HG03520 (cell line): ENCODE results near the gene BACH1.

Experiments used
- ATAC-seq: cut with Tn5 transposase; IDR thresholded peaks from one replicate; pipeline ENCODE4 v1.9.1; 2021; ENCODE audit warnings: mild to moderate bottlenecking, moderate library complexity; ENCODE audit not compliant: unreplicated experiment

Gene BACH1

GRCh38 chr21:29313662-29314408 lies 15.1 kb downstream of the BACH1 start:
- no peak for ATAC-seq

DNA sequence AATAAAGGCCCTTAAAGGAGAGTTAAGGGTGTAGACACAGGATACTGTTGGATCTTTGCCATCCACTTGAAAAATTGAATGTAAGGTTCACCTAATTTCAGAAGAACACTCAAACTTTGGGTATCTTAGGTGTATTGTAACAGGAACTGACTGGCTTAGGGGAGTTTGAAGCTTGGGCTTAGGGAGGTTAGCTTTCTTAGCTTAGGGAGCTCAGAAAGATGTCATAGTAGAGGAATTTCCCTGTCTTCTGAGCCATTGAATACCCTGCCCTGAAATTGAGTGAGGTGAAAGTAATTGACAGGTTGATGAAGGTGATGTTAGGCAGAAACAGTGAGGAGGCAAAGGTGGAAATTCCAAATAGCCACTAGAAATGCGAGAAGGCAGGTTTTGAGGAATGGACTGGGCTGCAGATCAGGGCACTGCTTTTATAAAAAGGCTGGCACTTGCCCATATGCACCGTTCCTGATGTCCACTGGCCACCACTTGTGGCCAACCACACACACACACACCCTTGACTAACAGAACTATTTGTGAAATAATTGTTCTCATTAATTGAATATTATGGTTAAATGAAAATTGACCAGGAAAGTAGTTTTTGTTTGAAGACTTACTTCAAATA lies 16.5 kb downstream of the BACH1 start:
- no peak for ATAC-seq

- ATAC-seq, result no peak
These were observed 17.5 kb downstream of the BACH1 start for GRCh38 chr21:29316029-29316742.

GRCh38 chr21:29316806-29317205 lies 18.1 kb downstream of the BACH1 start:
- no peak for ATAC-seq

GRCh38 chr21:29318354-29318753 lies 19.6 kb downstream of the BACH1 start:
- ATAC-seq, result no peak

DNA sequence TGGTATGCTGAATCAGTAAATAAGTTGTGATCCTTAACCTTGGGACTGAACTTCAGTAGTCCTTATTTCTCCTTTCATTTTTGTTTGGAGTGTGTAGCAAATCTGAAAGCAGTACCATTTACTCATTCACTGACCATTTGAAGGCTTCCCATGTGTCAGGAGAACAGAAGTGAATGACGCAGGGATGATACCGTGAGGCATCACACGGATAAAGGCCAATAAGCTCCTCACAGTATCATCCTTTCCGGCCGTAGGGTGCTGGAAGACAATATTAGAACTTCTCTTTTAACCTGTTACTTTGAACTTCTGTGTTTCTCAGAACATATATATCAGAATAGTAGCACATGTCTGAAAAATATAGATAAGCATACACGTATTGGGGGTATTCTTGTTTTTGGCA lies 21.3 kb downstream of the BACH1 start:
- no peak for ATAC-seq

DNA sequence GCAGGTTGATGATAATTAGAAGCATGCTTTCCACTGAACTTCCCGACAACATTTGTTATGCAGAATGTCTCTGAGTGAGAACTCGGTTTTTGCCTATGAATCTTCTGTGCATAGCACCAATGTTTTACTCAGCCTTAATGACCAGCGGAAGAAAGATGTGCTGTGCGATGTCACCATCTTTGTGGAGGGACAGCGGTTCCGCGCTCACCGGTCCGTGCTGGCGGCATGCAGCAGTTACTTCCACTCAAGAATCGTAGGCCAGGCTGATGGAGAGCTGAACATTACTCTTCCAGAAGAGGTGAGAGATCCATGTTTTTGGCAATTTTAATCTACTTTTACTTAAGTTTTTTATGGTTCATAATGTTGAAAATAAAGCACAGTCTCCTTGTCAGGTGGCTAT lies 22.5 kb downstream of the BACH1 start:
- no peak for ATAC-seq

- ATAC-seq, result no peak
These were observed 23.5 kb downstream of the BACH1 start for GRCh38 chr21:29321932-29322928.

DNA sequence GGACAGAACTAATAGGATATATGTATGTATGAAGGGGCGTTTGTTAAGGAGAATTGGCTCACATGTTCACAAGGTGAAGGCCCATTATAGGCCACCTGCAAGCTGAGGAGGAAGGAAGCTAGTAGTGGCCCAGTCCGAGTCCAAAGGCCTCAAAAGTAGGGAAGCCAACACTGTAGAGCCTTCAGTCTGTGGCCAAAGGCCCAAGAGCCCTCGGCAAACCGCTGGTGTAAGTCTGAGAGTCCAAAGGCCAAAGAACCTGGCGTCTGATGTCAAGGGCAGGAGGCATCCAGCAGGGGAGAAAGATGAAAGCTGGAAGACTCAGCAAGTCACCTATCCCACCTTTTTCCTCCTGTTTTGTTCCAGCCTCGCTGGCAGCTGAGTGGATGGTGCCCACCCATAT lies 24.5 kb downstream of the BACH1 start:
- ATAC-seq, result no peak

- ATAC-seq, result no peak
These were observed 28.3 kb downstream of the BACH1 start for GRCh38 chr21:29326914-29327554.

DNA sequence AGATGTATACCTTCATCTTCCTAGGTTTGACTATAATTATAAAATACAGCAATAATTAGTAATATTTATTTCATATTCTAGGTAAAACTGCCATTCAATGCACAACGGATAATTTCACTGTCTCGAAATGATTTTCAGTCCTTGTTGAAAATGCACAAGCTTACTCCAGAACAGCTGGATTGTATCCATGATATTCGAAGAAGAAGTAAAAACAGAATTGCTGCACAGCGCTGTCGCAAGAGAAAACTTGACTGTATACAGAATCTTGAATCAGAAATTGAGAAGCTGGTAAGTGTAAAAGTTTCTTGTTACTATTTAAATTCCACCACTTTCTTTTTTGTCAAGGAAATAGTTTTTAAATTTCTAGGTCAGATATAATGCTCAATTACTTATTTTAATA lies 30.7 kb downstream of the BACH1 start:
- ATAC-seq, result no peak

DNA sequence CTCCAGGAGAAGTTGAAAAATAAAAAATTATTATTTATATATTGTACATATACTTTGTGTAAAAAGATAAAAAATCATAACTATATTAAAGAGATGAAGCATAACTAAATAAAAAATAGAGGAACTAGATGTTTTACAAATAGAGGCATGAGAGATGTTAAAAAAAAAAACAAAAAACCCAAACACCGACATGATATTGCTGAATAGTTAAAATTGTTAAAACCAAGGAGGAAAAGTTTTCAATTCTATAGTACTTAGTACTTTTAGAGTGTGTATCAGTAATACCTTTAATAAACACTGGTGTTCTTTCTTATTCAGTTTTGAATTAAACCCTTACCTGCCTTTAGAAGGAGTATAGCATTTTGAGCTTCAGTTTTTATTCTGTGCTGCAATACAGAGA lies 32.1 kb downstream of the BACH1 start:
- no peak for ATAC-seq

DNA sequence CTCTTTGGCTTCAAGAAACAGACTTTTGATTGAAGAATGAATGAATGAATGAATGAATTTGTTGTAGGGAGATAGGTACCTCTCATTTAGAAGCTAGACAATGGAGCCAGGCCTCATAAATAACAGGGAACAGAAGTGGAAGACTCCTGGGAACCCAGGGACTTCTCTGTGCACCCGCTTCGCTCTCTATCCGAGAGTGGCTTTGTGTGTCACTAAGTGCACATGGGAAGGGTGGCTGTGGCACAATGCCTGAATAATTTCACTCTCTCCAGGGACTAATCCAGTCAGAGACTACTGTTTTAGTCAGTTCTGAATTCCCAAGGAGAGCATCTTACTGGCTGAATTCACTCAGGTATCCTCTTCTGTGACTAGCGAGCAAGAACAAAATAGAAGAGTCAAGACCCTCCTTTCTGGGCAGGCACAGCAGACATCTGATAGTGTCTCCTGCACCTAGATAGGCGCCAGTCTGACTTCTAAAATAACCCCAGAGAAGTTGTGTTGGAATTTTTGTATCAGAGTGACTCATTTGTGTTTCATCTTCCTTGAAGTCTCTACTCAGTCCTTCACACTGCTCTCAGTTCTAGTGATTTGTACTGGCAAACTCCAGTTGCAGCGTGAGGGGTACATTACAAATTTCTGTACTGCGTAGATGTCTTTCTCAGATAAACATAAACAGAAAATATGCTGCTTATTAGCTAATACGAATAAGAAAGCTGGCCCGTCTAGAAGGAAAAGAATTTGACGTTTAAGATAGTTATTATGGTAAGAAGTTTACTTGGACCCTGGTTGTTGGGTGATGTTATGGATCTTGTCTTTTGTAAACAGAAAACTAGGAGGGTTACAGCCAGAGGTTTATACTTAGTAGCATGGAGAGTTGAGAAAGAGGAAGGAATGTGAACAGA lies 34.0 kb downstream of the BACH1 start:
- no peak for ATAC-seq

GRCh38 chr21:29333406-29333805 lies 34.7 kb downstream of the BACH1 start:
- no peak for ATAC-seq

GRCh38 chr21:29334717-29335428 lies 36.2 kb downstream of the BACH1 start:
- ATAC-seq, result no peak

DNA sequence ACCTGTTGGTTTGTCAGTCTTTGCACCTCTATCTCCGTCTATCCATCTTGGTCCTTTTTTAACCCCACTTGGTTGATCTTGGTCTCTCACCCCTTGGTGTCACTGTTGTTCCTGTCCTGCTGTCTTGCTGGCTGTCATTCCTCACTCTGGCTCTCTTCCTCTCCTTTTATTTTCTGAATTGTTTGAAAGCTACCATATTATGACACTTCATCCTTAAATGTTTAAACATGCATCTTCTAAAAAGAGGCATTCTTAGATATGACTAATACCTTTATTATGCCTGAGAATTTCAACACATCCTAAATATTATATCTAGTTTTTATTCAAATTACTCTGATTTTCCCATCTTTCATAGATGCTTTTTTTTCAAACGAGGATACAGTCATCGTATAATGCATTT lies 37.0 kb downstream of the BACH1 start:
- ATAC-seq, result no peak

- ATAC-seq, result no peak
These were observed 39.5 kb downstream of the BACH1 start for GRCh38 chr21:29338256-29338655.

DNA sequence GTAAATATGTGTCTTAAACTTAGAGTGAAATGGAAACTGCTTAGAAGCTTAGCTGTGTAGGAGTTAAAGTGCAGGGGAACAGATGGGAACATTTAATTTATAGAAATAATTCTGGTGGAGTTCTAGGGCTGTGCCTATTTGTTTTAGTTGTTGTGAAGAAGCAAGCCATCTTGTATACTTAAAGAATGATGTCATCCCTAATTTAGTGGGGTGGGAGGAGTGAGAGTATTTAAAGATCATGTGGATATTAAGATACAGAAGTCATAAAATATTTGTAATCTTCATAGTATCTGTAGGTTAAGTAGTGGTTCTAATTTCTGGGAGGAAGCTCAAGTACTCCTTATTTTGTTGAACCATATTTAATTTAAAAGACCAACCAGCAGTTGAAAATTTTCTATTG lies 41.5 kb downstream of the BACH1 start:
- no peak for ATAC-seq
